ENCODE results near the gene RPTOR.
"Not testable (repeated sequence)": the region's sequence is repeated elsewhere in the genome, so short reads cannot be mapped to it uniquely, and the experiment has no call there.

RPTOR gene

GRCh38 chr17:80523956-80524712, 20.5 kb upstream of the RPTOR start:
- H3K9me3 Mint-ChIP-seq, result no peaks in the 10 kb centered on the region
- H3K27me3 Mint-ChIP-seq, result peaks cover 22% of the 10 kb centered on the region
- H3K27ac Mint-ChIP-seq, result no peak overlapping the region
- ATAC-seq (no peak), DNase-seq (no peak)
- no peak overlapping the region for H3K4me3 Mint-ChIP-seq
- no peaks in the 10 kb centered on the region for H3K4me1 Mint-ChIP-seq
- no peaks in the 10 kb centered on the region for H3K36me3 Mint-ChIP-seq (ENCODE audit: low read depth)

GRCh38 chr17:80526116-80526910, 18.3 kb upstream of the RPTOR start:
- DNase-seq (no peak), ATAC-seq (no peak)
- Mint-ChIP-seq H3K27me3 (peaks cover 20% of the 10 kb centered on the region), H3K4me3 (no peak overlapping the region), H3K4me1 (no peaks in the 10 kb centered on the region), H3K9me3 (no peaks in the 10 kb centered on the region), H3K27ac (no peak overlapping the region), H3K36me3 (ENCODE audit: low read depth) (no peaks in the 10 kb centered on the region)

- Mint-ChIP-seq H3K4me1 (no peaks in the 10 kb centered on the region), H3K27ac (no peak overlapping the region), H3K27me3 (peaks cover 20% of the 10 kb centered on the region), H3K36me3 (ENCODE audit: low read depth) (no peaks in the 10 kb centered on the region), H3K9me3 (no peaks in the 10 kb centered on the region), H3K4me3 (no peak overlapping the region)
- DNase-seq (no peak), ATAC-seq (no peak)
Measured at GRCh38 chr17:80527016-80527645, 17.5 kb upstream of the RPTOR start.

- Mint-ChIP-seq H3K27ac (no peak overlapping the region), H3K4me3 (no peak overlapping the region), H3K4me1 (no peaks in the 10 kb centered on the region), H3K36me3 (ENCODE audit: low read depth) (no peaks in the 10 kb centered on the region), H3K27me3 (peaks cover 22% of the 10 kb centered on the region), H3K9me3 (no peaks in the 10 kb centered on the region)
- ATAC-seq (no peak), DNase-seq (no peak)
Measured at GRCh38 chr17:80528536-80528935, 16.1 kb upstream of the RPTOR start.

GRCh38 chr17:80529104-80529903, 15.3 kb upstream of the RPTOR start:
- no peak for ATAC-seq
- no peak for DNase-seq
- Mint-ChIP-seq H3K36me3 (ENCODE audit: low read depth) (no peaks in the 10 kb centered on the region), H3K27ac (no peak overlapping the region), H3K27me3 (peaks cover 22% of the 10 kb centered on the region), H3K4me3 (no peak overlapping the region), H3K9me3 (no peaks in the 10 kb centered on the region), H3K4me1 (no peaks in the 10 kb centered on the region)

- no peak overlapping the region for H3K4me3 Mint-ChIP-seq
- H3K27ac Mint-ChIP-seq, result no peak overlapping the region
- peaks cover 22% of the 10 kb centered on the region for H3K27me3 Mint-ChIP-seq
- H3K4me1 Mint-ChIP-seq, result no peaks in the 10 kb centered on the region
- H3K9me3 Mint-ChIP-seq, result no peaks in the 10 kb centered on the region
- no peak for DNase-seq
- no peak for ATAC-seq
- H3K36me3 Mint-ChIP-seq (ENCODE audit: low read depth), result no peaks in the 10 kb centered on the region
Measured at GRCh38 chr17:80529904-80530292, 14.7 kb upstream of the RPTOR start.

- Mint-ChIP-seq H3K27me3 (peaks cover 15% of the 10 kb centered on the region), H3K4me1 (no peaks in the 10 kb centered on the region), H3K9me3 (no peaks in the 10 kb centered on the region), H3K27ac (no peak overlapping the region), H3K36me3 (ENCODE audit: low read depth) (no peaks in the 10 kb centered on the region), H3K4me3 (no peak overlapping the region)
- DNase-seq, result no peak
- ATAC-seq, result no peak
Measured at GRCh38 chr17:80531400-80531799, 13.2 kb upstream of the RPTOR start.

GRCh38 chr17:80537386-80537785, 7.3 kb upstream of the RPTOR start:
- H3K36me3 Mint-ChIP-seq (ENCODE audit: low read depth); DNase-seq; H3K4me3 Mint-ChIP-seq; H3K4me1 Mint-ChIP-seq; H3K9me3 Mint-ChIP-seq; ATAC-seq; H3K27ac Mint-ChIP-seq: not testable (repeated sequence)
- H3K27me3 Mint-ChIP-seq, result peaks cover 14% of the 10 kb centered on the region

- ATAC-seq (no peak), DNase-seq (no peak)
- Mint-ChIP-seq H3K4me3 (no peak overlapping the region), H3K27me3 (peaks cover 15% of the 10 kb centered on the region), H3K9me3 (no peaks in the 10 kb centered on the region), H3K4me1 (peaks cover 4% of the 10 kb centered on the region), H3K27ac (no peak overlapping the region), H3K36me3 (ENCODE audit: low read depth) (no peaks in the 10 kb centered on the region)
Measured at GRCh38 chr17:80538484-80538883, 6.2 kb upstream of the RPTOR start.

- ATAC-seq (no peak), DNase-seq (no peak)
- Mint-ChIP-seq H3K4me1 (peaks cover 8% of the 10 kb centered on the region), H3K4me3 (no peak overlapping the region), H3K9me3 (no peaks in the 10 kb centered on the region), H3K27me3 (peaks cover 15% of the 10 kb centered on the region), H3K27ac (no peak overlapping the region), H3K36me3 (ENCODE audit: low read depth) (no peaks in the 10 kb centered on the region)
Measured at GRCh38 chr17:80539022-80539641, 5.5 kb upstream of the RPTOR start.

- H3K9me3 Mint-ChIP-seq, result no peaks in the 10 kb centered on the region
- ATAC-seq, result no peak
- peak overlapping the region; percentile 93 for H3K4me3 Mint-ChIP-seq
- H3K4me1 Mint-ChIP-seq, result peaks cover 36% of the 10 kb centered on the region
- H3K27ac Mint-ChIP-seq, result peak overlapping the region; percentile 97
- DNase-seq, result no peak
- H3K27me3 Mint-ChIP-seq, result peaks cover 11% of the 10 kb centered on the region
- peaks cover 8% of the 10 kb centered on the region for H3K36me3 Mint-ChIP-seq (ENCODE audit: low read depth)
Measured at GRCh38 chr17:80545499-80545826, 825 bp downstream of the RPTOR start.

- ATAC-seq (no peak), DNase-seq (no peak)
- no peaks in the 10 kb centered on the region for H3K9me3 Mint-ChIP-seq
- H3K4me1 Mint-ChIP-seq, result peaks cover 38% of the 10 kb centered on the region
- H3K36me3 Mint-ChIP-seq (ENCODE audit: low read depth), result peaks cover 8% of the 10 kb centered on the region
- H3K27me3 Mint-ChIP-seq, result peaks cover 11% of the 10 kb centered on the region
- H3K4me3 Mint-ChIP-seq, result peak overlapping the region; percentile 93
- H3K27ac Mint-ChIP-seq, result peak overlapping the region; percentile 97
Measured at GRCh38 chr17:80546267-80546666, 1.6 kb downstream of the RPTOR start.

- ATAC-seq, result no peak
- Mint-ChIP-seq H3K4me1 (peaks cover 9% of the 10 kb centered on the region), H3K9me3 (no peaks in the 10 kb centered on the region), H3K36me3 (ENCODE audit: low read depth) (peaks cover 4% of the 10 kb centered on the region), H3K4me3 (no peak overlapping the region), H3K27me3 (no peaks in the 10 kb centered on the region), H3K27ac (no peak overlapping the region)
- no peak for DNase-seq
Measured at GRCh38 chr17:80552523-80552922, 7.9 kb downstream of the RPTOR start.

- Mint-ChIP-seq H3K9me3 (no peaks in the 10 kb centered on the region), H3K4me1 (peaks cover 11% of the 10 kb centered on the region), H3K36me3 (ENCODE audit: low read depth) (peaks cover 4% of the 10 kb centered on the region), H3K27ac (no peak overlapping the region), H3K4me3 (no peak overlapping the region), H3K27me3 (no peaks in the 10 kb centered on the region)
- ATAC-seq (no peak), DNase-seq (no peak)
Measured at GRCh38 chr17:80555266-80555665, 10.6 kb downstream of the RPTOR start.
